SW 1271 (cell line): ENCODE measurements around the gene FANCB.

Experiments
- DNase-seq, 2 experiments: peaks; one replicate each; lab custom pipeline; 2025; lab: John Stamatoyannopoulos, UW

The FANCB gene

DNA sequence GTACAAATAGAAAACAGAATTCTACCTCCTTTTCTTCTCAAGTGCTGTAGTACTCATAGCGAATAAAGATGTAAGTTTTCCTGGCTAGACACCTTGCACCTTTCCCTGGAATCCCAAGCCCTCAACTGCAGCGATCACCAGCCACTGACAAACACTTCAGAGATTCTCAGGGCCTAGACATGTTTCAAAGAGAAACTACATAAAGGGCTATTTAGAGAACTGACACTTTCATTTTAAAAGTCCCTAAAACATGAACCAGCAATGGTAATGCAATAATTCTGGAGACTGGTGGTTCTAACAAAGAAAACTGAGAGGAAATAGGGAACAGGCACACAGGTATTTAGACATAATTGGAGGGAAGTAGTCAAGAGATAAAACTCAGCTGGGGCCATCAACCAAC, 35.7 kb downstream of the FANCB start:
- DNase-seq = no peak

GRCh38 chrX:14832586-14832985, 40.3 kb downstream of the FANCB start:
- DNase-seq = no peak

GRCh38 chrX:14832151-14832550, 40.7 kb downstream of the FANCB start:
- DNase-seq = no peak

DNA sequence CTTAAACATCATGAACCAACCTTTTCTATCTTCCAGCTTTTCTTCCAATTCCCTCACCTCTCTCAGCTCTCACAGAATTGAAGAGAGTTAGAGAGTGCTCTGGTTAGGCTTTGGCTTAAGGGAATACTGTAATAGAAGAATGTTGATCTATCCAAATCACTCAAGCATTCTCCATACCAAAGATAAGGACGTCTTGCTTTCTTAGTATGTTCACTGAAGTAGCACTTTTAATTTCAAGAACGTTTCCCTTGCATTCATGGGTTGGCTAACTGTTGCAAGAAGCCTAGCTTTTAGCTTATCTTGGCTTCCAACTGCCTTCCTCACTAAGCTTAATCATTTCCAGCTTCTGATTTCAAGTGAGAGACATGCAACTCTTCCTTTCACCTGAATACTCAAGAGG, 43.2 kb downstream of the FANCB start:
- no peak for DNase-seq

DNA sequence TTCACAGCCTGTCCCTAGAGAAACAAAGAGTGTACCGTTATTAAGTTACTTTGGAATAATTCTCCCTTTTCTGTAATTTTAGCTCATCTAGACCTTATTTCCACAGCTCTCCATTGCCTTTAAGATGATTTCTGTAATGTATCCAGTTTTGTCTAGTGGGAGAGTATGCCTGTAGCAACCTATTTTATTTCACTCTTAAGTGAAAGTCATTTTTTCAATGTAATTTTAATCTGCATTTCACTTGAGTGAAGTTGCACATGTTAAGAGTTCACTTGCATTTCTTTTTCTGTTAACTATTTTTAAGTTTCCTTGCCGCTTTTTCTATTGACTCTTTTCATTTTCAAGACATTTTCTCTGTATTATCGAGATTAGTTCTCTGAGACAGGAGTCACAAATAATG, 46.5 kb downstream of the FANCB start:
- DNase-seq = no peak

- no peak for DNase-seq
Measured at GRCh38 chrX:14825851-14826250, 47.0 kb downstream of the FANCB start.

GRCh38 chrX:14819769-14820168, 53.1 kb downstream of the FANCB start:
- no peak for DNase-seq

DNA sequence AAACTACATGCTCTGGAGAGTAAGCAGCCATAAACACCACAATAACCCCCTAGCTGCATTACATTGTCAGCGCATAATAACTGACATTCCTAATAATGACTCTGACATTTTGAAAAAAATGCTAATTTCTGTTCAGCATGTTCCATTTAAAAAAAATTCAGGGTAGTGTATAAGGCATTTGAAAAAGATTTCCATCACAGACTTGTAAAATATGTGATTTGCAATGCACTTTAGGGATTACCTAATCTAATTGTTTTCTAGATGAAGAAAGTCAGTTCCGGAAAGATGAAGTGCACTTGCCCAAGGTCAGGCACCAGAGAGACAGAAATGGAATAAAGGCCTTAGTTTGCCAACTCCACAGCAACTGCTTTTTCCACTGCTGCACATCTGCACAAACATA, 55.3 kb downstream of the FANCB start:
- no peak for DNase-seq

DNA sequence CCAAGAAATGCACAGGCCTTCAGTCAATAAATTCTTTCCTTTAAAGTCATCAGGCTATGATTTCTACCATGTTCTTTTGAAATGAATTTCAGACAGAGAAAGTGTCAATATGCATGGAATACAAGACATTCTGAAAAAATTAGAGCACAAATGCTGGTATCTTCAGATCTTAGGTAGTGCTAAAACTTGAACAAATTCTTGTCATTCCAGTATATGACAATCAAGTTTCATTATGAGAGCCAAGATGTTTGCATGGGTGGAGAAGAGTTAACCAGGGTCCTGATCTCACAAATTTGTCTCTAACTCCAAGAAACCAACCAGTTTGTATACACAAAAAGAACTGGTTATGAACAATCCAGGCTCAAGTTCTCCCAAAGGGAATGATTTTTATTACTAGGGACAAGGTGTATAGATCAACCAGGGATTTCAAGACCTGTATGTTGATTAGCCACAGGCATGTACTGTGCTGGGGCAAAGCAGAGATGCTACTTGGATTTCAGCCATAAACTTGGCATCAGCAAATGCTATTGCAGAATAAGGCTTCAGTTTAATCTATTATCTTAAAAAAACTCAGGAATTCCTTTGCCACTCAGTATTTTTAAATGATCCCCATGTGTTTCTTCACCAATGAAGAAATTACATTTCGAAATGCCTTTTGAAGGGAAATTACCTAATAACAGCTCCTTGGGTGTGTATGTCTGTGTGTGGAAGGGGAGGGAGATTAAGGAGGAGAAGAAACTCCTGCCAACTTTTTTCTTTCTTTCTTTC, 69.7 kb downstream of the FANCB start:
- no peak for DNase-seq

DNA sequence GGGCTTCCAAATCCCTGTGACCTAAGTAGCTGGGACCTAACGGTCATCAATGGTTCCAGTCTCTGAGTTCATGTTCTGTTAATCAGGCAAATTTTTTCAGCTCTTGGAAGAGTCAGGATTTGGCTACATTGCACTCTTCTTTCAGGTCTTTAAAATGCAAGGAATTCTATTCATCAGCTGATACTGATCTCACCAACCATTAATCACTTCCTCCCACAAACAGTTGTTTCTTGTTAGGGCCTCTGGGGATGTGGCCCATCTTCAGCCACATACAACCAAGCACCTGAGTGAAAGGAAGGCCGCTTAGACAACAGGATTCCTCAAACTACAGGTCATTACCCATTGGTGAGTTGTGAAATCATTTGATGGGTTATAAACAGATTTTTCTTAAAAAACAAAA, 71.7 kb downstream of the FANCB start:
- DNase-seq = no peak

GRCh38 chrX:14798805-14799397, 74.0 kb downstream of the FANCB start:
- DNase-seq = no peak
